ENCODE data around the gene ACOT11. TPM values are rescaled to one million over a fixed set of nuclear protein-coding genes. Genes with fewer than 3 reads are reported as not detected.
A peak's percentile ranks its signal among the peaks of the same experiment; 100 is the strongest.

ACOT11 gene
- total and polyA plus RNA-seq, 2 of the 13 experiments (the other 11 are each of a cell fraction or from before 2014, with no cell fraction given) = 2.6 to 3.3 TPM

DNA sequence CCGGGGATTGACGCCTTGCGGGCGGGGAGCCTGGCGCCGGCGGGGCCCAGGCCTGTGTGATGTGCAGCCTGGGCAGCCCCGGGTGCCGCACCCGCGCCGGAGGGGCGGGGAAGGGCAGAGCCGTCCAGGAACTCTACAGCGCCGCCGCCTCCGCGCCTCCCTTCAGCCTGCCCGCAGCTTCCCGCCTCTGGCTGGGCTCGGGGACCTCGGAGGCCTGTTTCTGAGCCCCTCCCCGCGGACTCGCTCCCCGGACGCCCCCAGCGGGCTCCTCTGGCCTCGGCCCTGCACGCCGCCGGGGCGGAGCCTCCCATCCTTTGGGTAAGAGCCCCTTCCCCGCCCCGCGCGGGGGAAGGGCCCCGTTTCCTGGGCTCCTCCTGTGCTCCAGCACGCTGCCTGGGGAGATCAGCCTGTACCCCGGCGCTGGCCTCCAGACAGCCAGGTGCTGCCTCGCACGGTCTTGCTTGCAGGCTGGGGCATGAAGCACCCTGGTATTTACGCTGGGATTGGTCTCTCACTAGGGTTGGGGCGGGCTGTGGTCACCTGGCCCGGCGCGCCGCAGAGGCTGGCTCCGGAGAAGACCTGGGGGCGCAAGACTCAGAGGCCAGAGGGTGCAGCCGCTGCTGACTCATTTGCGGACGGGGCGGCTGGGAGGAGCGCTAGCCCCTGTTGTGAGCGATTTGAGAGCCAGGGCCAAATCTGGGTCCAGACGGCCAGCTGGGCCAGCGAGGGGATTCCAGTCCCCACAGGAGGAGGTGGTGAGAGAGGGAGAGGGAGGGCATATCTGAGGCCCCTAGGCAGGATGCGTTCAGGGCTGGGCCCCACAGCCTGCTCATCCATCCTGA, 5.7 kb upstream of the ACOT11 start (continued):
- TF ChIP-seq TCF12 (IDR thresholded peaks at IDR 0.05) = no peak
- no peak for TF ChIP-seq TCF12 (CRISPR knock-in tag; IDR thresholded peaks at IDR 0.05)
- TF ChIP-seq WIZ (CRISPR knock-in tag; IDR thresholded peaks at IDR 0.05) = no peak
- TF ChIP-seq, protein P1, sequence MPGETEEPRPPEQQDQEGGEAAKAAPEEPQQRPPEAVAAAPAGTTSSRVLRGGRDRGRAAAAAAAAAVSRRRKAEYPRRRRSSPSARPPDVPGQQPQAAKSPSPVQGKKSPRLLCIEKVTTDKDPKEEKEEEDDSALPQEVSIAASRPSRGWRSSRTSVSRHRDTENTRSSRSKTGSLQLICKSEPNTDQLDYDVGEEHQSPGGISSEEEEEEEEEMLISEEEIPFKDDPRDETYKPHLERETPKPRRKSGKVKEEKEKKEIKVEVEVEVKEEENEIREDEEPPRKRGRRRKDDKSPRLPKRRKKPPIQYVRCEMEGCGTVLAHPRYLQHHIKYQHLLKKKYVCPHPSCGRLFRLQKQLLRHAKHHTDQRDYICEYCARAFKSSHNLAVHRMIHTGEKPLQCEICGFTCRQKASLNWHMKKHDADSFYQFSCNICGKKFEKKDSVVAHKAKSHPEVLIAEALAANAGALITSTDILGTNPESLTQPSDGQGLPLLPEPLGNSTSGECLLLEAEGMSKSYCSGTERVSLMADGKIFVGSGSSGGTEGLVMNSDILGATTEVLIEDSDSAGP (CRISPR knock-in tag; IDR thresholded peaks at IDR 0.05; ENCODE audit: borderline replicate concordance) = peak; percentile 83; the same call in 1 of the 2 replicates
- no peak for TF ChIP-seq SIN3B (IDR thresholded peaks at IDR 0.05; ENCODE audit: low read length)
- TF ChIP-seq ZNF124 (CRISPR knock-in tag; IDR thresholded peaks at IDR 0.05) = no peak
- no peak for TF ChIP-seq NR3C1 (CRISPR knock-in tag; IDR thresholded peaks at IDR 0.05)
- no peak for TF ChIP-seq ZNF12 (CRISPR knock-in tag; IDR thresholded peaks at IDR 0.05)
- peak; percentile 75 for TF ChIP-seq ERF (CRISPR knock-in tag; IDR thresholded peaks at IDR 0.05)
- no peak for TF ChIP-seq MLLT10 (CRISPR knock-in tag; IDR thresholded peaks at IDR 0.05)
- TF ChIP-seq NBN (conservative IDR thresholded peaks at IDR 0.05) = no peak
- no peak for TF ChIP-seq DPF2 (CRISPR knock-in tag; IDR thresholded peaks at IDR 0.05; ENCODE audit: borderline replicate concordance, low read depth)
- no peak for TF ChIP-seq ZNF879 (CRISPR knock-in tag; IDR thresholded peaks at IDR 0.05)
- TF ChIP-seq ZNF850 (CRISPR knock-in tag; conservative IDR thresholded peaks at IDR 0.05) = no peak
- no peak for TF ChIP-seq ZNF7 (CRISPR knock-in tag; IDR thresholded peaks at IDR 0.05)
- TF ChIP-seq YY1 (IDR thresholded peaks at IDR 0.05; ENCODE audit: insufficient read depth, insufficient replicate concordance, low read depth, low read length) = peak; percentile 39
- no peak for TF ChIP-seq ZNF567 (CRISPR knock-in tag; IDR thresholded peaks at IDR 0.05; ENCODE audit: borderline replicate concordance)
- no peak for TF ChIP-seq RELA (CRISPR knock-in tag; IDR thresholded peaks at IDR 0.05)
- TF ChIP-seq NFKB2 (CRISPR knock-in tag; IDR thresholded peaks at IDR 0.05; ENCODE audit: borderline replicate concordance) = peak; percentile 95; the same call in 1 of the 2 replicates
- TF ChIP-seq SATB2 (CRISPR knock-in tag; IDR thresholded peaks at IDR 0.05) = 0 out of 2 replicates have a peak, but pooled peaks have one; percentile 70
- TF ChIP-seq, protein P2, sequence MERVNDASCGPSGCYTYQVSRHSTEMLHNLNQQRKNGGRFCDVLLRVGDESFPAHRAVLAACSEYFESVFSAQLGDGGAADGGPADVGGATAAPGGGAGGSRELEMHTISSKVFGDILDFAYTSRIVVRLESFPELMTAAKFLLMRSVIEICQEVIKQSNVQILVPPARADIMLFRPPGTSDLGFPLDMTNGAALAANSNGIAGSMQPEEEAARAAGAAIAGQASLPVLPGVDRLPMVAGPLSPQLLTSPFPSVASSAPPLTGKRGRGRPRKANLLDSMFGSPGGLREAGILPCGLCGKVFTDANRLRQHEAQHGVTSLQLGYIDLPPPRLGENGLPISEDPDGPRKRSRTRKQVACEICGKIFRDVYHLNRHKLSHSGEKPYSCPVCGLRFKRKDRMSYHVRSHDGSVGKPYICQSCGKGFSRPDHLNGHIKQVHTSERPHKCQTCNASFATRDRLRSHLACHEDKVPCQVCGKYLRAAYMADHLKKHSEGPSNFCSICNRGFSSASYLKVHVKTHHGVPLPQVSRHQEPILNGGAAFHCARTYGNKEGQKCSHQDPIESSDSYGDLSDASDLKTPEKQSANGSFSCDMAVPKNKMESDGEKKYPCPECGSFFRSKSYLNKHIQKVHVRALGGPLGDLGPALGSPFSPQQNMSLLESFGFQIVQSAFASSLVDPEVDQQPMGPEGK (CRISPR knock-in tag; IDR thresholded peaks at IDR 0.05) = peak; percentile 94
- TF ChIP-seq HCFC1 (IDR thresholded peaks at IDR 0.05; ENCODE audit: low read depth, low read length) = no peak
- TF ChIP-seq SYNCRIP (IDR thresholded peaks at IDR 0.05; ENCODE audit: insufficient read depth, low read depth, low read length) = no peak
- no peak for TF ChIP-seq XBP1 (CRISPR knock-in tag; IDR thresholded peaks at IDR 0.05)
- no peak for TF ChIP-seq RXRB (CRISPR knock-in tag; IDR thresholded peaks at IDR 0.05; ENCODE audit: borderline replicate concordance)
- TF ChIP-seq PHF8 (CRISPR knock-in tag; IDR thresholded peaks at IDR 0.05) = peak; percentile 80
- no peak for TF ChIP-seq NFIC (IDR thresholded peaks at IDR 0.05; ENCODE audit: low read length)
- no peak for TF ChIP-seq NCOA5 (CRISPR knock-in tag; IDR thresholded peaks at IDR 0.05)
- TF ChIP-seq TOPORS (CRISPR knock-in tag; IDR thresholded peaks at IDR 0.05) = no peak
- TF ChIP-seq ZNF652 (CRISPR knock-in tag; IDR thresholded peaks at IDR 0.05; ENCODE audit: borderline replicate concordance, low read depth) = no peak

Data from HepG2 (cell line).